Fibroblast of lung (primary cell): Measurements from ENCODE around the gene TPRX1. TPM values are rescaled to one million over a fixed set of nuclear protein-coding genes. Genes with fewer than 3 reads are reported as not detected.

Experiments used
- DNase-seq, 2 donors: peaks; one replicate each; pipeline versions ENCODE4 v3.0.0 to v3.0.0-alpha.2; 2010; ENCODE audit warnings: low read depth in 2 of 2
- H2AFZ ChIP-seq: 2 replicates; pipeline ENCODE4 v1.5.1; 2012; ENCODE audit warnings: low read length, control low read depth, inconsistent platforms
- H3K27ac ChIP-seq: 2 replicates; pipeline ENCODE4 v1.5.1; 2011; ENCODE audit warnings: low read length, control low read depth; ENCODE audit not compliant: insufficient read depth
- H3K27me3 ChIP-seq: 2 replicates; pipeline ENCODE4 v1.5.1; 2011; ENCODE audit warnings: mild to moderate bottlenecking, low read length; ENCODE audit not compliant: control insufficient read depth, insufficient read depth
- H3K36me3 ChIP-seq: 2 replicates; pipeline ENCODE4 v1.5.1; 2011; ENCODE audit warnings: low read length; ENCODE audit not compliant: control insufficient read depth, insufficient read depth
- H3K4me1 ChIP-seq: 2 replicates; pipeline ENCODE4 v1.5.1; 2011; ENCODE audit warnings: low read length; ENCODE audit not compliant: control insufficient read depth, insufficient read depth; ENCODE audit errors: extremely low read depth
- H3K4me2 ChIP-seq: 2 replicates; pipeline ENCODE4 v1.5.1; 2011; ENCODE audit warnings: low read length, control low read depth; ENCODE audit not compliant: insufficient read depth; ENCODE audit errors: extremely low read depth
- H3K4me3 ChIP-seq, 4 experiments: fragments of 200-600 bp in 1 of 4; sonication (generic) in 1 of 4; replicated peaks in 1 of 4; 2 replicates each; pipeline ENCODE4 v1.5.1; 2011 to 2016; ENCODE audit warnings: low read length in 4 of 4, low read depth in 3 of 4, mild to moderate bottlenecking in 3 of 4, control low read depth in 2 of 4, inconsistent platforms in 1 of 4, mixed read lengths in 1 of 4; ENCODE audit not compliant: insufficient read depth in 1 of 4; ENCODE audit errors: control extremely low read depth in 1 of 4
- H3K79me2 ChIP-seq: 2 replicates; pipeline ENCODE4 v1.5.1; 2012; ENCODE audit warnings: mild to moderate bottlenecking, low read length, inconsistent platforms; ENCODE audit not compliant: control insufficient read depth, insufficient read depth
- H3K9ac ChIP-seq: 2 replicates; pipeline ENCODE4 v1.5.1; 2011; ENCODE audit warnings: mild to moderate bottlenecking, low read length, control low read depth; ENCODE audit not compliant: insufficient read depth
- H3K9me3 ChIP-seq: 2 replicates; pipeline ENCODE4 v1.5.1; 2012; ENCODE audit warnings: low read depth, low read length; ENCODE audit not compliant: control insufficient read depth, insufficient read depth
- H4K20me1 ChIP-seq: 2 replicates; pipeline ENCODE4 v1.5.1; 2011; ENCODE audit warnings: low read length; ENCODE audit not compliant: control insufficient read depth, insufficient read depth; ENCODE audit errors: extremely low read depth
- CTCF ChIP-seq, 2 donors: IDR thresholded peaks in 1 of 2; conservative IDR thresholded peaks in 1 of 2; 1 replicate in 1 of 2; 2 replicates in 1 of 2; pipeline ENCODE4 v1.5.1; 2011 to 2012; ENCODE audit warnings: low read length in 2 of 2, control low read depth in 1 of 2, inconsistent platforms in 1 of 2, low read depth in 1 of 2, mild to moderate bottlenecking in 1 of 2
- EZH2 ChIP-seq: IDR thresholded peaks from 2 replicates; pipeline ENCODE4 v1.5.1; 2012; ENCODE audit warnings: low read length, control low read depth, mild to moderate bottlenecking; ENCODE audit errors: missing control alignments
- polyA plus RNA-seq, 2 donors: library from polyadenylated mRNA; depleted of rRNA in 1 of 2; stranded (reverse) in 1 of 2; unstranded in 1 of 2; fragments of >200 nt; gene quantifications; 2 replicates each; pipeline ENCODE4 v1.2.1, GENCODE V29; 2011 to 2012; ENCODE audit warnings: missing spikeins in 1 of 2
- total RNA-seq: library from RNA; depleted of rRNA; stranded (reverse); fragments of >200 nt; gene quantifications from 2 replicates; pipeline ENCODE4 v1.2.1, GENCODE V29; 2014

TPRX1 gene
- total and polyA plus RNA-seq, 2 donors (not counting 1 experiment from before 2014, with no cell fraction given) = not detected

GRCh38 chr19:47760632-47760999, 43.7 kb downstream of the TPRX1 start:
- no peaks in the 10 kb centered on the region for H3K4me1 ChIP-seq
- no peak overlapping the region for H3K4me2 ChIP-seq
- H3K9ac ChIP-seq = no peak overlapping the region
- no peaks in the 10 kb centered on the region for H4K20me1 ChIP-seq
- H3K4me3 ChIP-seq = no peak overlapping the region
- no peaks in the 10 kb centered on the region for H3K9me3 ChIP-seq
- no peaks in the 10 kb centered on the region for H3K27me3 ChIP-seq
- H3K27ac ChIP-seq = no peak overlapping the region
- H3K79me2 ChIP-seq = no peaks in the 10 kb centered on the region
- no peak overlapping the region for H2AFZ ChIP-seq
- no peak for DNase-seq
- no peak for TF ChIP-seq EZH2
- no peak for TF ChIP-seq CTCF (conservative IDR thresholded peaks at IDR 0.05 in 1 of 2, IDR thresholded peaks at IDR 0.05 in 1 of 2; ENCODE audit: low read depth in 1 of 2, low read length in 2 of 2)
- peaks cover 20% of the 10 kb centered on the region for H3K36me3 ChIP-seq

DNA sequence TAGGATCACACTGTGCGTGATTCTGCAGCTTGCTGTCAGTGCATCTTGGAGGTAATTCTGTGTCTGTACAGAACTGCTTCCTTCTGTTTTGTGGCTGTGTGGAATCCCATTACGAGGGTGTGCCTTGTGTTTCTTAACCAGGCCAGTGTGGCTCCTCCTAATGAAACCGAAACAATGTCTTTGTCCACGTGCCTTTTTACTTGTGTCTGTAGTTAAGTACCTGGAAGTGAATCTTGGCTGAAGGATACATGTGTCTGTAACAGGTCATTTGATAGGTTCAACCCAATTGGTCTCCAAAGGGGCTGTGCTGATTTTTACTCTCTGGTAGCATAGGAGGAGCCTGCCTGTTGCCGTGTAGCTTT, 45.9 kb downstream of the TPRX1 start:
- no peak overlapping the region for H3K4me2 ChIP-seq
- no peak for DNase-seq
- H3K9ac ChIP-seq = no peak overlapping the region
- TF ChIP-seq CTCF (conservative IDR thresholded peaks at IDR 0.05 in 1 of 2, IDR thresholded peaks at IDR 0.05 in 1 of 2; ENCODE audit: low read depth in 1 of 2, low read length in 2 of 2) (no peak), EZH2 (no peak)
- H3K36me3 ChIP-seq = peaks cover 24% of the 10 kb centered on the region
- no peak overlapping the region for H3K4me3 ChIP-seq
- H3K27ac ChIP-seq = no peak overlapping the region
- no peaks in the 10 kb centered on the region for H3K27me3 ChIP-seq
- no peak overlapping the region for H2AFZ ChIP-seq
- H3K9me3 ChIP-seq = no peaks in the 10 kb centered on the region
- no peaks in the 10 kb centered on the region for H4K20me1 ChIP-seq
- no peaks in the 10 kb centered on the region for H3K79me2 ChIP-seq
- no peaks in the 10 kb centered on the region for H3K4me1 ChIP-seq

- no peak for DNase-seq
- no peaks in the 10 kb centered on the region for H3K9me3 ChIP-seq
- H3K9ac ChIP-seq = no peak overlapping the region
- TF ChIP-seq EZH2 (no peak), CTCF (conservative IDR thresholded peaks at IDR 0.05 in 1 of 2, IDR thresholded peaks at IDR 0.05 in 1 of 2; ENCODE audit: low read depth in 1 of 2, low read length in 2 of 2) (no peak)
- no peak overlapping the region for H3K4me2 ChIP-seq
- H3K4me3 ChIP-seq = no peak overlapping the region
- no peak overlapping the region for H3K27ac ChIP-seq
- H3K4me1 ChIP-seq = no peaks in the 10 kb centered on the region
- H3K27me3 ChIP-seq = no peaks in the 10 kb centered on the region
- H4K20me1 ChIP-seq = no peaks in the 10 kb centered on the region
- H3K36me3 ChIP-seq = peaks cover 25% of the 10 kb centered on the region
- H3K79me2 ChIP-seq = no peaks in the 10 kb centered on the region
- no peak overlapping the region for H2AFZ ChIP-seq
Observed at GRCh38 chr19:47757617-47758442, 46.5 kb downstream of the TPRX1 start.
